SK-N-MC (cell line): ENCODE data around the gene TBCC.
A peak's percentile ranks its signal among the peaks of the same experiment; 100 is the strongest.

Experiments used
- EZH2 ChIP-seq: fragments of 200-600 bp; sonication (generic); IDR thresholded peaks from one replicate; pipeline ENCODE4 v1.6.1; 2017; ENCODE audit warnings: antibody characterized with exemption
- POLR2AphosphoS5 ChIP-seq: IDR thresholded peaks from 2 replicates; pipeline ENCODE4 v1.6.1; 2012; ENCODE audit warnings: mild to moderate bottlenecking, low read depth, low read length, borderline replicate concordance

DNA sequence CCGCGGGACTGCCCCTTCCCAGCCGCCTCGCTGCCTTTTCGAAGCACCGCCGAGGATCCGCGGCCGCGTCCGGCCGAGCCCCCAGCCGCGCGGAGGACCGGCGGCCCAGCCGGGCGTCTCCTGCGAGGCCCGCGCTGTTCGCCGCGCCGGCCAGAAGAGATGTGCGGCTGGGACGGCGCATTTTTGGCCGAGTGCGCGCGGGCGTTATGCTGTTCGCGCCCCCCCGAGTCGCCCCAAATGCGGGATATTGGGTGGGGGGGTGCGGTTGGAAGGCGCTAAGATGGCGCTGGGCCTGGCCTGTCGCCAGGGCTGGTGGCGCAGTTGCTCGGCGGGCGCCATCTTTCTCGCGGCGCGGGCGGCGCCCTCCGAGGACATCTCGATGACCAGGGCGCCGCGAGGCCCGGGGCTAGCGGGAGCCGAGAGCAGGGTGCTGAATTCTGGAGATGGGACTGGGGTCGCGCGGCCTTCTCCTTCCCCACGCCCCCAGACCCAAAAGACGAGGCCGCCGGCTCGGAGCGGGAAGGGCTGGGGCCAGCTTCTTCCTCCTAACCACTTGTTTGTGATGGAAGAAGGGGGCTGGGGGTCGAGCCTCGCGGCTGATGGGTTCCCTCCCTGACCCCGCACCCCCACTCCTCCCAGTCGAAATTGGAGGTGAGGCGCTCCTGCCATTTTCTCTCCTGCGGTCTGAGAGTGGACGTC lies 37.4 kb upstream of the TBCC start:
- TF ChIP-seq POLR2AphosphoS5 = peak; percentile 85
- TF ChIP-seq EZH2 = no peak
